22Rv1 (cell line): Measurements from ENCODE around the gene PYROXD2.

Experiments used
- CTCF ChIP-seq: fragments of 450-650 bp; IDR thresholded peaks from 2 replicates; pipeline ENCODE4 v1.5.1; 2017; ENCODE audit warnings: mild to moderate bottlenecking
- ZFX ChIP-seq: fragments of 450-650 bp; IDR thresholded peaks from 2 replicates; pipeline ENCODE4 v1.6.1; 2017; ENCODE audit warnings: antibody characterized with exemption, borderline replicate concordance

DNA sequence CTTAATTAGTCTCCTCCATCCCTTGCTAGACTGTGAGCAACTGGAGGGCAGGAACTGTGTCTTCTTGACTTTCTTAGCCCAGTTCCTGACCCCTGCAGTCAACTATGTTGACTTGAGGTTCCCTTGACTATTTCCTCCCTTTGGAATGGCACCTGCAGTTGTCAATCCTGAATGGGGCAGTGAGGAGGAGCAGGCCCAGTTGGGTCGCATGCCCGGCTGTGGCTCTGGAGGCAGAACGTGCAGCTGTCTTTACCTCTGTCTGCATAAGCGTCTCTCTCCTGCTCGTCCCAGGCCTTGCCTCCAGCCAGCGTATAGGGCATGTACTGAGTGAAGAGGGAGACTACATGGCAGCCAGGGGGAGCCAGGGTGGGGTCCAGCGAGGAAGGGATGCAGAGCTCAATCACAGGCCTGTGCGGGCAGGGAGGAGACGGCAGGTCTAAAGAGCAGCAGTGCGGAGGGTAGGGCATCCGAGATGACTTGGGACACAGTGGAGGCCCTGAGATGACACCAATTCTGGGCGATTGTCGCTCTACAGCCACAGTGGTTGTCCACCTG, 26.8 kb downstream of the PYROXD2 start:
- TF ChIP-seq CTCF = no peak
- TF ChIP-seq ZFX = no peak
